HepG2 (cell line): ENCODE measurements around the gene CNTF. TPM values are rescaled to one million over a fixed set of nuclear protein-coding genes. Genes with fewer than 3 reads are reported as not detected.
A peak's percentile ranks its signal among the peaks of the same experiment; 100 is the strongest.

Source experiments
- ARNT ChIP-seq: fragments of 450-650 bp; IDR thresholded peaks from 2 replicates; pipeline ENCODE4 v1.6.1; 2017
- ERF ChIP-seq: IDR thresholded peaks from 2 replicates; pipeline ENCODE4 v1.6.1; 2018; ENCODE audit warnings: missing biosample characterization, missing genetic modification reagents
- GATA4 ChIP-seq: sonication (generic); IDR thresholded peaks from 2 replicates; pipeline ENCODE4 v1.6.1; 2016; ENCODE audit warnings: antibody characterized with exemption, low read depth, borderline replicate concordance
- HMGXB3 ChIP-seq: sonication (generic); formaldehyde crosslinking; IDR thresholded peaks from 2 replicates; pipeline ENCODE4 v1.4.0; 2020; ENCODE audit warnings: missing genetic modification reagents, borderline replicate concordance
- HOXA3 ChIP-seq: sonication (generic); formaldehyde crosslinking; IDR thresholded peaks from 2 replicates; pipeline ENCODE4 v1.5.0; 2020; ENCODE audit warnings: missing genetic modification reagents
- KLF15 ChIP-seq: sonication (generic); formaldehyde crosslinking; IDR thresholded peaks from 2 replicates; pipeline ENCODE4 v1.8.1; 2023; ENCODE audit warnings: borderline replicate concordance, mild to moderate bottlenecking, inconsistent platforms, missing genetic modification reagents, mixed read lengths
- MXI1 ChIP-seq: IDR thresholded peaks from 3 replicates; pipeline ENCODE4 v1.6.1; 2012; ENCODE audit warnings: low read depth, low read length, inconsistent platforms, borderline replicate concordance
- NFE2L1 ChIP-seq: sonication (generic); formaldehyde crosslinking; IDR thresholded peaks from 2 replicates; pipeline ENCODE4 v1.4.0; 2020; ENCODE audit warnings: missing genetic modification reagents, mild to moderate bottlenecking, borderline replicate concordance
- NFIC ChIP-seq: IDR thresholded peaks from 2 replicates; pipeline ENCODE4 v1.6.1; 2012; ENCODE audit warnings: mild to moderate bottlenecking, low read length, inconsistent platforms
- NR2F6 ChIP-seq, 2 experiments: IDR thresholded peaks; 2 replicates each; pipeline ENCODE4 v1.6.1; 2016; ENCODE audit warnings: antibody characterized with exemption in 1 of 2, mild to moderate bottlenecking in 1 of 2
- PAXIP1 ChIP-seq: sonication (generic); formaldehyde crosslinking; conservative IDR thresholded peaks from 2 replicates; pipeline ENCODE4 v1.4.0; 2020; ENCODE audit warnings: mild to moderate bottlenecking, missing genetic modification reagents, moderate library complexity
- PTBP1 ChIP-seq: fragments of 200-400 bp; formaldehyde crosslinking; IDR thresholded peaks from 2 replicates; pipeline ENCODE4 v1.6.1; 2018; ENCODE audit warnings: low read length, low read depth; ENCODE audit not compliant: poor library complexity, severe bottlenecking
- SRSF9 ChIP-seq: fragments of 200-400 bp; formaldehyde crosslinking; IDR thresholded peaks from 2 replicates; pipeline ENCODE4 v1.6.1; 2018; ENCODE audit warnings: borderline replicate concordance, mild to moderate bottlenecking, low read depth, low read length; ENCODE audit not compliant: insufficient read depth, poor library complexity, severe bottlenecking
- ZMAT5 ChIP-seq: sonication (generic); formaldehyde crosslinking; IDR thresholded peaks from 2 replicates; pipeline ENCODE4 v1.5.0; 2020; ENCODE audit warnings: mild to moderate bottlenecking, low read depth, missing genetic modification reagents, borderline replicate concordance
- ZNF317 ChIP-seq: sonication (generic); formaldehyde crosslinking; IDR thresholded peaks from 2 replicates; pipeline ENCODE4 v1.5.0; 2020; ENCODE audit warnings: mild to moderate bottlenecking, missing genetic modification reagents
- polyA plus RNA-seq, 8 experiments: library from polyadenylated mRNA; depleted of rRNA in 3 of 8; stranded (reverse) in 7 of 8; unstranded in 1 of 8; fragments of >200 nt; fragmentation: Illumina TruSeq in 4 of 8; extraction: Trizol in 4 of 8; gene quantifications; 2 replicates each; pipeline versions ENCODE4 v1.2.1 to v1.2.3, GENCODE V29; 2011 to 2016; ENCODE audit warnings: low read depth in 4 of 8, missing spikeins in 1 of 8, mixed read lengths in 1 of 8; ENCODE audit not compliant: insufficient read depth in 1 of 8
- total RNA-seq, 5 experiments: library from RNA; depleted of rRNA; stranded (reverse); fragments of >200 nt; fragmentation: Illumina TruSeq; extraction: Trizol; gene quantifications; 2 replicates each; pipeline ENCODE4 v1.2.3, GENCODE V29; 2016; ENCODE audit warnings: low read depth in 1 of 5

The CNTF gene
- total and polyA plus RNA-seq, 2 of the 13 experiments (the other 11 are each of a cell fraction or from before 2014, with no cell fraction given): 0.51 to 2.3 TPM

GRCh38 chr11:58579192-58580129, 43.0 kb upstream of the CNTF start (continued):
- TF ChIP-seq HMGXB3 (CRISPR knock-in tag) (peak; percentile 71; the same call in 1 of the 2 replicates), ERF (CRISPR knock-in tag) (peak; percentile 82), PTBP1 (peak; percentile 85), SRSF9 (no peak), MXI1 (peak; percentile 94; the same call in 2 of the 3 replicates), ZNF317 (CRISPR knock-in tag) (no peak), GATA4 (no peak), ZMAT5 (CRISPR knock-in tag) (no peak), HOXA3 (CRISPR knock-in tag) (peak; percentile 78; the same call in 1 of the 2 replicates), ARNT (no peak), KLF15 (no peak), NFIC (no peak), PAXIP1 (0 out of 2 replicates have a peak, but pooled peaks have one; percentile 23), NR2F6 (IDR thresholded peaks at IDR 0.05) (no peak), NR2F6 (CRISPR knock-in tag; IDR thresholded peaks at IDR 0.05) (peak; percentile 34; the same call in 1 of the 2 replicates), NFE2L1 (CRISPR knock-in tag) (no peak)
